Posterior vena cava (tissue), 2 donors: ENCODE data around the gene HNRNPD. TPM values are rescaled to one million over a fixed set of nuclear protein-coding genes. Genes with fewer than 3 reads are reported as not detected.
"Not testable (repeated sequence)": the region's sequence is repeated elsewhere in the genome, so short reads cannot be mapped to it uniquely, and the experiment has no call there.

ENCODE experiments used
- DNase-seq: peaks from one replicate; pipeline ENCODE4 v3.0.0-alpha.2; 2020; ENCODE audit warnings: low spot score
- intact Hi-C, 2 donors: fragments of 100-400 bp; cut with DNase I; formaldehyde crosslinking; loops; one replicate each; pipeline versions ENCODE4 v1.14.1 to v1.14.2; 2022 to 2023
- long read RNA-seq, 2 donors: library from polyadenylated mRNA; unstranded; transcript quantifications; one replicate each; pipeline ENCODE4 v2.0.0, GENCODE V29; 2020 to 2021
- total RNA-seq, 2 donors: library from RNA; stranded (reverse); fragmentation: NEBNext Ultra II Directional; extraction: Animal tissue kit (Norgen Biotek cat#: 25700); gene quantifications; one replicate each; pipeline ENCODE4 v1.2.1, GENCODE V29; 2021
- donor health status: DM: yes; HTN: yes; CAD: no.
- donor health status: DM: yes; HTN: yes; CAD: no.

HNRNPD gene
- 100 to 1,000 TPM in 1 of 2 donors, 10 to 100 TPM in 1; 97.1 to 111 TPM for total RNA-seq
- long read RNA-seq, donor 1, transcript HNRNPD-201 (9 exons, 3,033 nt): minor isoform, 25 of 76 reads
- long read RNA-seq, donor 1, transcript HNRNPD-203 (8 exons, 1,585 nt): major isoform, 34 of 76 reads
- long read RNA-seq, donor 1, partial matches to known transcripts: 9 of 76 reads
- long read RNA-seq, donor 1, other reads (novel, unspliced or antisense): 6 of 76 reads
- long read RNA-seq, donor 2, partial matches to known transcripts: 7 of 23 reads
- long read RNA-seq, donor 2, other reads (novel, unspliced or antisense): 10 of 23 reads

GRCh38 chr4:82373816-82374625 lies at the start of gene HNRNPD:
HNRNPD (minus strand) TSS chr4:82373991; CDS start chr4:82373678, 313 bp downstream.
- intact Hi-C loops: loop anchor here in 1 of 2 donors (5.0 kb wide), 1 partner anchor 53 kb away; no protein-coding TSS in a partner anchor
- peak; percentile 99 for DNase-seq

- intact Hi-C loops: no loop called here
- no peak for DNase-seq
These were observed 48.8 kb upstream of the HNRNPD start for GRCh38 chr4:82422616-82423015.

- intact Hi-C loops: no loop called here
- DNase-seq: no peak
These were observed 48.2 kb upstream of the HNRNPD start for GRCh38 chr4:82421796-82422560.

GRCh38 chr4:82419451-82419850 lies 45.7 kb upstream of the HNRNPD start:
- intact Hi-C loops: no loop called here

GRCh38 chr4:82415922-82416365 lies 42.2 kb upstream of the HNRNPD start:
- no peak for DNase-seq
- intact Hi-C loops: no loop called here

More at GRCh38 chr4:82419451-82419850, 45.7 kb upstream of the HNRNPD start:
- DNase-seq: no peak

- intact Hi-C loops, DNase-seq: not testable (repeated sequence)
These were observed 41.3 kb upstream of the HNRNPD start for GRCh38 chr4:82415061-82415460.

GRCh38 chr4:82403725-82404124 lies 29.9 kb upstream of the HNRNPD start:
- intact Hi-C loops: no loop called here

GRCh38 chr4:82402196-82402775 lies 28.5 kb upstream of the HNRNPD start:
- DNase-seq: no peak
- intact Hi-C loops: no loop called here

More at GRCh38 chr4:82403725-82404124, 29.9 kb upstream of the HNRNPD start:
- no peak for DNase-seq

- intact Hi-C loops: no loop called here
- no peak for DNase-seq
These were observed 27.8 kb upstream of the HNRNPD start for GRCh38 chr4:82401600-82401999.

GRCh38 chr4:82398263-82398662 lies 24.5 kb upstream of the HNRNPD start:
- intact Hi-C loops: no loop called here
- no peak for DNase-seq

- no peak for DNase-seq
- intact Hi-C loops: no loop called here
These were observed 23.7 kb upstream of the HNRNPD start for GRCh38 chr4:82397527-82397926.

- intact Hi-C loops: no loop called here
- no peak for DNase-seq
These were observed 21.1 kb upstream of the HNRNPD start for GRCh38 chr4:82394896-82395295.

GRCh38 chr4:82390061-82390460 lies 16.3 kb upstream of the HNRNPD start:
- intact Hi-C loops, DNase-seq: not testable (repeated sequence)

- no peak for DNase-seq
- intact Hi-C loops: no loop called here
These were observed 14.6 kb upstream of the HNRNPD start for GRCh38 chr4:82388405-82388804.

GRCh38 chr4:82386312-82386711 lies 12.5 kb upstream of the HNRNPD start:
- intact Hi-C loops, DNase-seq: not testable (repeated sequence)

GRCh38 chr4:82382751-82383150 lies 9.0 kb upstream of the HNRNPD start:
- no peak for DNase-seq
- intact Hi-C loops: no loop called here

- intact Hi-C loops: no loop called here
- DNase-seq: no peak
These were observed 8.0 kb upstream of the HNRNPD start for GRCh38 chr4:82381661-82382296.

- intact Hi-C loops: no loop called here
- DNase-seq: no peak
These were observed 7.4 kb upstream of the HNRNPD start for GRCh38 chr4:82381235-82381634.

GRCh38 chr4:82380831-82381230 lies 7.0 kb upstream of the HNRNPD start:
- intact Hi-C loops: no loop called here
- DNase-seq: no peak
